DMS 273 (cell line): Measurements from ENCODE around the gene FXYD7.

Experiments used
- DNase-seq: peaks from one replicate; lab custom pipeline; 2025; ENCODE audit not compliant: unreplicated experiment; lab: John Stamatoyannopoulos, UW

Gene FXYD7

DNA sequence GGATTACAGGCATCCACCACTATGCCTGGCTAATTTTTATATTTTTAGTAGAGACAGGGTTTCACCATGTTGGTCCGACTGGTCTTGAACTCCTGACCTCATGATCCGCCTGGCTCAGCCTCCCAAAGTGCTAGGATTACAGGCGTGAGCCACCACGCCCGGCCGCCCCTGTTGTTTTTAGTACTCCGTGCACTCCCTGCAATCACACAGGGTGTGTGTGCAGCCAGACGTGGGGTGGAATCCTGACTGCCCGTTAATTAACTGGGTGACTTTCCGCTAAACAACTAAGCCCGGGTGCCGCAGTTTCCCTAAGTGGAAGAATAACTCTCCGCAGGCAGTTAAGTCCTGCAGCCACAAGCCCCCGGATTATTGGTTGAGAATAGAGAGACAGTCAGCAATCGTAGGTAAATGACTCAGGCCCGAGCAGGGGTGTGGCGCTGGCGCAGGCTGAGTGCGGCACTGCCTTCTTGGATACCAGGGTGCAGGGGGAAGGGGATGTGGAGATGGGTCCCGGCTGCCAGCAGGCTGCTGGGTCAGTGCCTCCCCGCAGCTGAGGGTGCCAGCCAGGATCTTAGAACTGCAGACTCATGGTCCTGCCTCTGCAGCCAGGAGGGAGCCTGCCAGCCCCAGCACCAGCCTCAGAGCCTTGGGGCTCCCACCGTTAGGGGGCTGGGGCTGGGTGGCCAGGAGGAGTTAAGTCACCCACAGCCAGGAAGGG, 33.5 kb upstream of the FXYD7 start:
- DNase-seq = no peak

DNA sequence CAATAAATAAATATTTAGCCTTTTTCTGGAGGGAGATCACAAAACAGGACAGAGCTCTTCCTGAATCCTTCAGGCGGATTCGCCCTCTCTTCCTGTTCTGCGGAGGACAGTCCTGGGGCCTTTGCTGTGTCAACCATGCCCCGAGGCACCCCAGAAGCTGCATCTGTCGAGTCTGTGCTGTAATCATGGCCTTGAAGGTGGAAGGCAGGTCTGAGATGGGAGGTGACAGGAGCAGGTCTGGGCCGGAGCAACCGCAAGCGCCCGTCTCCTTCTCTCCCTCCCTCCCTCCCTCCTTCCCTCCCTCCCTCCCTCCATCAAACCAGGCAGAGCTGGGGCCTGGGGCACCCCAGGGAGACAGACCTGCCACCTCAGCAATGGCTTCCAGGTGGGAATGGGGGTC, 32.1 kb upstream of the FXYD7 start:
- DNase-seq = no peak

DNA sequence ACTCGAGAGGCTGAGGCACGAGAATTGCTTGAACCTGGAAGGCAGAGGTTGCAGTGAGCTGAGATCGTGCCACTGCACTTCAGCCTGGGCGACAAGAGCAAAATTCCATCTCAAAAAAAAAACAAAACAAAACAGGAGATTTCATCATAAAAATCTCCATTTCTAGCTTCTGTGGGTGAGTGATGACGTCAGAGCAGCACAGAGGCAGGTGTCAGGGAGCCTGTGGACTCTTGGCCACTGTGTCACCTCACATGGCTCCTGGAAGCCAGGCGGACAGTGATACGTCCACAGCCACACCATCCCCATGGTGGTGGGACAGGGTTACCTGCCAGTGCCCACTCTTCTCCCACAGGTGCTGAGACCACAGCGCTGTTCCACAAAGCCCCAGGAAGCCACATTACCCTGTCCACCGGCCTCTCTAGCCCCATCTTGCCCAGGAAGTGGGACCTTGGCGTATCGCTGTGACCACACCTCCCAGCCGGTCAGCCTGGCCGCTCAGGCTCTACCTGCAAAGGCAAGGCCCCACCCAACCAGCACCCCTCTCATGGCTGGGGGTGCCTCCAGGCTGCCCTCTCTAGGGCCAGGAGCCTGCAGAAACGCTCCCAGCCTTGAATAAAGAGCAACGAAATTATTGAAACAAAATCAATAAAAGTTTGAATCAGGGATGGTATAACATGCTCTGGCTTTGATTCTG, 29.9 kb upstream of the FXYD7 start:
- DNase-seq = no peak

DNA sequence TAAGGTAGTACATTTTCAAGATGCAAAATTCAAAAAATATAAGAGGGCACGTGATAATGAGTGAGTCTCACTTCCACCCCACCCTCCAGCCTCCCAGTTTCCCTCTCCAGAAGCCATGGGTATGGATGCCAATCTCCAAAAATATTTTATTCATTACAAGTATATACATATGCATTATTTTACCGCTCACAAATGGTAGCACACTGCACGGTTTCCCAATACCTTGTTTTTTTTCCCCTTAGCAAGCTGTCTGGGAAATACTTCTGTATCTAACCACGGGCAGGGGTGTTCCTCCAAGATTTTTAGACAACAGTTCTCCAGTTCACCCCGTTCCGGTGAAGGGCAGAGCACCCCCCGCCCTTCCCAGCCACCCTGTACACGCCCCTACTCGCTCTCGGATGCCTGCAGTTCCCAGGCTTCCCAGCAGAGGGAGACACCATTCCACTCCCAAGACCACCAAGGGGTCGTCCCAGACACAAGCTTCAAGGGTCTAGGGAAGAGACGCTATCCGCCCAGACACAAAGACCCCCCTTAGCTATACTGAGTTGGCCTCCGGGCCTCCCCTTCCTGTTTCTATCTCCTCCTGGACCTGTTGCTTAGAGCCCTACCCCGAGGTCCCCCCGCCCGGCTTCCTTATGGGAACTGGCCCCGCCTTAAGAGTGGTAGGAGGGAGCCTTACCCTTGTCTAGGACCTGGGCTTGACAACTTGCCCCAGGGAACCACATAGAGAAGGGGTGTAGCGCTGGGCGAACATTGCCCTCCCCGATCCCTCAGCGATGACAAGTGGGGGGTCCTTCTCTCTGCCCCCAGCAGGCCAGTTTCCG, 28.5 kb upstream of the FXYD7 start:
- peak; percentile 87 for DNase-seq

DNA sequence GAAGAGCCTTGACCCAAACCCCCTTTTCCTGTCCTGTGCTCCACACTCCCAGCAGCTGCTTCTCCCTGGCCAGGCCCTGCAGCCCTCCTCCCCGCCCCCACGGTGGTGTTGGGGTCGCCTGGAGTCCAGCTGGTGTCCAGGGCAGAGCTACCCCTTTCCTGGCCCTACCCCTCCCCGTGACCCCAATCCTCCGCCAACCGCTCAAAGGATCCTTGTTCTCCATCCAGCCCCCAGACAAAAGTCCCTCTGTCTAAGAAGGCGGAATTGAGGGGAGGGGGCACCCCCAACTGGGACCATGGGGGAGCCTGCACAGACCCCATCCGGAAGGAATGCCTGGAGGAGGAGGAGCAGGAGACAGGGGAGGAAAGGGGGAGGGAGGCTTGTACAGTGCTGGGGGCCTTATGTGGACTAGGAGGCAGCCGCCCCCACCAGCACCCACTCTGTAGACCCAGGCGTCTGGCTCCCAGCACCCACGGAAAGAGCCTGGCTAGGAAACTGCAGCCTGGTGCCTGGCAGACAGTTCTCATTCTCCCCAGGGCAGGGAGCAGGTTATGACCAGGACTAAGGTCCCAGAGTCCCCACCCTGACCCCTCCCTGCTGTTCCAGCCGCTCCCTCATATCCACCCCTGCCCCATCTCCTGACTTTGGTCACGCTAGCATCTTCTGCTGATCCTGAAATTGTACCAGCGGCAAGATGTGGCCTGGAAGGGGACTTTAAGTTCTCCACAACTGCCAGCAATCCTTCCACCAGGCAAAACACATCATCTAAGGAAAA, 27.7 kb upstream of the FXYD7 start, which contains the start of gene FXYD3:
Gene FXYD3 (plus strand): TSS at position 647 of the 775 bp plus-strand sequence. CDS start 3,554 bp downstream, outside the sequence.
- no peak for DNase-seq

DNA sequence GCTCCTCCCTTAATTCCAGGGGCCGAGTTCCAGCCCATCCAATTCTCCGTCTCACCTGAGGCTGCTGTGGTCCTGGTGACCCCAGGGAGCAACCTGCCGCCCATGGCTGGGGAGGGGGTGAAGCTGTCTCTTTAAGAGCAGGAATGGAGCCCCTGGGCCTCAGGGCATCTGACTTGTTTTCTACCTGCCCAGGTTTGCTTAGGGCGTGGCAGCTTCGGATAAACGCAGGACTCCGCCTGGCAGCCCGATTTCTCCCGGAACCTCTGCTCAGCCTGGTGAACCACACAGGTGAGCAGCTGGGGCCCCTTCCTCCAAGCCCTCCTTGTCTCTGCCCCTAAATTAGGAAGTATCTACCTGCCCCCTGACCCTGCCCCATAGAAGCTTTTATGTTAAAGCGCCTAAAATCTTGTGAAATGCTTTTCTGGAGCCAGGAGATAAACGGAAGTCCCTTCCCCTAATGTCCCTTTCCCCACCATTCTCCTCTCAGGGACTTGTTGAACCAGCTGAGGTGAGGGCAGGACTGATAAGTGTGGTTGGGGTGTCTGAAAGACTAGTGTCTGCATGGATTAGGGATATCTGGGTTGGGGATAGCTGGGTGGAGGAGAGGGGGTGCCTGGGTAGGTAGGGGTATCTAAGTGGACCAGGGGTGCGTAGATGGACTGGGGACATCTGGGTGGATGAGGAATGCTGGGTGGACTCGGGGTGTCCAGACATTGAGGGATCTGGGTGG, 26.8 kb upstream of the FXYD7 start:
- no peak for DNase-seq

DNA sequence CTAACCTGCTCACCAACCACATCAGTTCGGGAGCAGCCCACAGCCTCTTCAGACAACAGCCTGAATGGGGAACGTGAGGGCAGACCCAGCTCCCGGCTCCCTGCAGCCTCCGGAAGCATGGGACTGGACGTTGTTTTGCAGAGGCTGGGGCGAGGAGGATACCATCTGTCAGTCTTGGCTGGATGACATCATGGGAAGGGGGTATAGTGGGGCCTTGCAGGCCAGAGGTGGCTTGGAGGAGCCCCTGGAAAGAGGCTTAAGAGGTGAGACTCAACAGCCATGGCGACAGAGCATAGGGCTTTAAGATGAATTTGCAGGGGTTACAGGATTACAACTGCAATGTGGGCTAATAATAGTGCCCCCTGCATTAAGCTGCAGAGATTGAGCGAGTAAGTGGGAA, 25.9 kb upstream of the FXYD7 start:
- DNase-seq = peak; percentile 95

DNA sequence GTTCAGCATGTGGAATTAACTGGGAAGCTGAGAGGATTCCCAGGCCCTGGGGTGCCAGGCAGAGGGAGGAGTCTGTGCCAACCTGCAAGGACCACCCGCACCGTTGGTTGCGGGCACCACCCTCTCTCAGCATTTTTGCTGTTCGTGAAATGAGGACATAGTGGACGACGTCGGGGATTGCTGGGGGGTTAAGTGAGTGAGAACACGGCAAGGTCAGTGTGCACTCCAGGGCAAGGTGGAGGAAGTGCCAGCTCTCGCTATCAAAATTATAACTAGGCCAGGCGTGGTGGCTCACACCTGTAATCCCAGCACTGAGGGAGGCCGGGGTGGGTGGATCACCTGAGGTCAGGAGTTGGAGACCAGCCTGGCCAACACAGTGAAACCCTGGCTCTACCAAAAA, 25.3 kb upstream of the FXYD7 start:
- DNase-seq = no peak

DNA sequence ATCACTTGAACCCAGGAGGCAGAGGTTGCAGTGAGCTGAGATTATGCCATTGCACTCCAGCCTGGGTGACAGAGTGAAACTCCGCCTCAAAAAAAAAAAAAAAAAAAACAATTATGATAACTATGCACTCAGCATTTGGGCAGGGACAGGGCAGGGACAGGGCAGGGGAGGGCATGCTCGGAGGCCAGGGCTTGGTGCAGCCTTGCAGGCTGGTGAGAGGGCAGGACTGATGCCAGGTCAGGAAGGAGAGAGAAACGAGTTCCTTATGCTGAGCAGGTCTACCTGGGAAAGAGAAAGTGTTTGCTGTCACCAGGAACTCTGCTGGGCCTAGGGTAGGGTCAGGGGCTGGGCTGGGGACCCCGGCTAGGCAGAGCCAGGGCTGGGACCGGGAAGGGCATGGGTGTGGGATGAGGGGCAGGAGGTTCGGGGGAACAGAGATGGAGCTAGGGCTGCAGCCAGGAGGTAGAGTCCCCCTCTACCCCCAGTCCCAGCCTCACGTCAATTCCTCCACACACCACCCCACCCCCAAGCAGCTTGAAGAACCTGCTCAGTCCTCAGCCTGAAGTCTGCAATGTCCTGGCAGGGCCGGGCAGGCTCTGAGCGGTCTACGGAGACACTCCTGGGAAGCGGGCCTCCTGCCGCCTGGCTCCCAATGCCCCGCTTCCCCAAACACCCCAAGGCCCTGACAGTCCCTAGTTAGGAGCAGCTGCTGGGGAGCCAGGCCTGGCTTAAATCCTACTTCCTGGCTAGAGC, 24.6 kb upstream of the FXYD7 start:
- DNase-seq = peak; percentile 35

DNA sequence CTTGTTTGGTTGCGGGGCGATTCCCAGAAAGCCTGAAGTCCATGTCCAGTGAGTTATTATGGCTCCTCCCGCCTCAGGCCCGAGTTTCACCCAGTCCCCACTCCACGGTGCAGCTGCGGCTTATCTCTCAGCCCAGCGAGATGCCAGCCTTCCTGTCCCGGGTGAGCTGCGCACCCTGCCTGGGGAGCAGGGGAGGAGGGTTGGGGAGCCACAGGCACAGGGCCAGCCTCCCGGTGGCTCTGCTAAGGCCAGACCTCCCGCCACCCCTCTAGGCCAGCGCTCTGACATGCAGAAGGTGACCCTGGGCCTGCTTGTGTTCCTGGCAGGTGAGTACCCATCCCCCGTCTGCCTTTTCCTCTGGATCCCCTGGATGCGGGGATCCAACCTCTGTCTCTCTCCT, 24.0 kb upstream of the FXYD7 start:
- no peak for DNase-seq

DNA sequence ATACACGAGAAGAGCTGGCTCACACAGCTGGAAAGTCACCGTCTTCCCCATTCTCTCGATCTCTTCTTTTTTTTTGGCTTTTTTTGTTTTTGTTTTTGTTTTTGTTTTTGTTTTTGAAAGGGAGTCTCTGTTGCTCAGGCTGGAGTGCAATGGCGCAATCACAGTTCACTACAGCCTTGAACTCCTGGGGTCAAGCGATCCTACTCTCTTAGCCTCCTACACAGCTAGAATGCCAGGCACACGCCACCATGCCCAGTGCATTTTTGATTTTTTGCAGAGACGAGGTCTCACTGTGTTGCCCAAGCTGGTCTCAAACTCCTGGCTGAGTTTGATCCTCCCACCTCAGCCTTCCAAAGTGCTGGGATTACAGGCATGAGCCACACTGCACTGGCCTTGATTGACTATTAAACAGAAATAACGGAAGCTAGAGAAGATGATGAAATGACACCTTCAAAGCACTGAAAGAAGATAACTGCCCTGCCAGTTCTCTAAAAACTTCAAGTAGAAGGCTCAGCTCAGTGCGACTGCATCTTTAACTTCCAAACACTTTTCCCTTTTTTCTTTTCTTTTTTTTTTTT, 23.4 kb upstream of the FXYD7 start:
- DNase-seq = no peak

DNA sequence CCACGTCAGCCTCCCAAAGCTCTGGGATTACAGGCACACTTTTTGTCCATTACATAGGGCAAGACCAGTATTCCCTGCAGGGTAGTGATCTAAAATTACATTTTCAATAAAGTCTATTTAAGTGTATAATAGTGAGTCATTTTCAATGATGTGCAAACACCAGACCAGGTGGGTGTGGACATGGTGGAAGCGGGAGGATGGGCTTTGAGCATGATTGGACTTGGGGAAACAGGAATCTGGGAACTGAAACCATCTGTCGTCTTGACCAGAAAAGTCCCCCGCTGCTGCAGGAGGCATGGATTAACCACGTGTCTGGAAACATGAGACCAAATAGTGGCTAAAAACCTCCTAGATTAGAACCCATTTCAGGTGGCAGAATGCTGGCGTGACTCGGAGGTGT, 22.6 kb upstream of the FXYD7 start:
- peak; percentile 98 for DNase-seq

DNA sequence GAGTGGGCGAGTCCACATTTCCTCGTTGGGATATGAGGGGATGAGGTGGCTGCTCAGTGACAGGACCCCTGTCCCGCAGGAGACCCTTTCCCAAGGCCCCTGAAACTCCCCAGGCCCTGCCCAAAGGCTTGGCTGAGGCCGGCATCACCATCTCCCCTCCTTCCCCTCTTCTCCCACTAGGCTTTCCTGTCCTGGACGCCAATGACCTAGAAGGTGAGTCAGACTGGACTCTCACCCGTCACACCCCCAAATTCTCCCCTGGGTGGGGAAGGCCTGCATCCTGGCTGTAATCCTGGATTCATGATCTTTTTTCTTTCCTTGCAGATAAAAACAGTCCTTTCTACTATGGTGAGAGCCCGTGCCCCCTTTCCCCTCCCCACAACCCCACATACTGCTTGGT, 22.2 kb upstream of the FXYD7 start:
- peak; percentile 61 for DNase-seq

DNA sequence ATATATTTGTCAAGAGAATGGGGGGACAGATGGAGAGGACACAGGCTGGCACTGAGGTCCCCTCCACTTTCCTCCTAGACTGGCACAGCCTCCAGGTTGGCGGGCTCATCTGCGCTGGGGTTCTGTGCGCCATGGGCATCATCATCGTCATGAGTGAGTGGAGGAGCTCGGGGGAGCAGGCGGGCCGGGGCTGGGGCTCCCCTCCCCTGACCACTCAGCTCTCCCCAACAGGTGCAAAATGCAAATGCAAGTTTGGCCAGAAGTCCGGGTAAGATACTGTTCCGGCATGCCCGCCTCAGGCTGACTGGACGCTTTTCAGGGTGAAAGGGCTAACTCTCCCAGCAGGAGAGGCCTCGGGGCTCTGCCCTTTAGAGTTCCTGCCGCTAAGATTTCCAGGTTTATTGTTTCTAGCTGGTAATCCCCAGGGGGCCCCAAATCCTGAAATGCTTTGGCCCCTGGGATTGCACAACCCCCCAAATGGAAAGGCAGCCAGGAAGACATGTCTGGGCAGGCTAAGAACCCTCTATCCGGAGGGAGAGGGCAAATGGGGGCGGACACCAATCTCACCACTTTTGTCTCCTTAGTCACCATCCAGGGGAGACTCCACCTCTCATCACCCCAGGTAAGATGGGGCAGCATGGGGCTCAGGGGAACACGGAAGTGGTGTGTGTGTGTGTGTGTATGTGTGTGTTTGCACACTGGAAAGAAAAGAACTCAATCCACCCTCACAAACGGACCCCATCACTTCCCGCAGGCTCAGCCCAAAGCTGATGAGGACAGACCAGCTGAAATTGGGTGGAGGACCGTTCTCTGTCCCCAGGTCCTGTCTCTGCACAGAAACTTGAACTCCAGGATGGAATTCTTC, 20.1 kb upstream of the FXYD7 start:
- DNase-seq = peak; percentile 58

DNA sequence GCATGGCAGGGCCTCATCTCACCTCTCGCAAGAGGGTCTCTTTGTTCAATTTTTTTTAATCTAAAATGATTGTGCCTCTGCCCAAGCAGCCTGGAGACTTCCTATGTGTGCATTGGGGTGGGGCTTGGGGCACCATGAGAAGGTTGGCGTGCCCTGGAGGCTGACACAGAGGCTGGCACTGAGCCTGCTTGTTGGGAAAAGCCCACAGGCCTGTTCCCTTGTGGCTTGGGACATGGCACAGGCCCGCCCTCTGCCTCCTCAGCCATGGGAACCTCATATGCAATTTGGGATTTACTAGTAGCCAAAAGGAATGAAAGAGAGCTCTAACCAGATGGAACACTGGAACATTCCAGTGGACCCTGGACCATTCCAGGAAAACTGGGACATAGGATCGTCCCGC, 19.5 kb upstream of the FXYD7 start:
- peak; percentile 78 for DNase-seq

DNA sequence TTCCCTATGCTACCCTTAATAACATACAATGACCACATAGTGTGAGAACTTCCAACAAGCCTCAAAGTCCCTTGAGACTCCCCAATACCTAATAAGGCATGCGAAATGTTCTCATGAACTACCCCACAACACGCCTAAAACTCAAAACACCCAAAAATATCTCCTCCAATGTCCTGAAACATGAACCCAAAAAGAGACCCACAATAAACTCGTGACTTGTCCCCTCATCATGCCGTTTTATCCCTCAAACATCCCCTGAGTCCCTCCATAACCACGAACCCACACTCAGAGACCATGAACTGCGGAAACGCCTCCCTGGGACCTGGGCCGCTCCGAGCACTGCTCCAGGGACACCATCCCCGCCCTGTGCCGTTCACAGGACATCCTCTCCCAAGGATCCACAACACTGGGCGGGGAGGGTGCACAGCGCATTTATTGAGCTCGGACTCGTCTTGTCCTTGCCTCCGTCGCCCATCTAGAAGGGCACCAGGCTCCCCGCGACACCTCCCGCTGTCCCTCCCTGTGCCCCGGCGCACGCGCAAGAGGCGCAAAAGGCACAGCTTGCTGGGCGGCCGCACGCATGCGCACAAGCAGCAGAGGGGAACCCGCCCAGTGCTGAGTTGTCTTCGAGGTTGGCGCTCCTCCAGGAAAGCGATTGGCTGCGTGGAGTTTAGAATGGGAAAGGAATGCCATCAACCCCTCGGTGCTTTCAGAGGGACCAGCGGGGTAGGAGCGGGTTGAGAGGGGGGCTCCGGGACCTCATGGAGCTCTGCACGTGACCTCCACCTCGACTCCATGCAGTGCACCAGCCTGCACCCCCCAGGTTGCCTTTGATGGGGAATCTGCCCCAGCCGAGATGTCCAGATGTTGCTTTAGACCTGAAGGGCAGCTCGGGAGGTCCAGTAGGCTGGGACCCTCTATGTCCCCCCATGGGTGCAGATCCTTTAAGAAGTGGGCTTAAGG, 18.7 kb upstream of the FXYD7 start:
- DNase-seq = peak; percentile 96

DNA sequence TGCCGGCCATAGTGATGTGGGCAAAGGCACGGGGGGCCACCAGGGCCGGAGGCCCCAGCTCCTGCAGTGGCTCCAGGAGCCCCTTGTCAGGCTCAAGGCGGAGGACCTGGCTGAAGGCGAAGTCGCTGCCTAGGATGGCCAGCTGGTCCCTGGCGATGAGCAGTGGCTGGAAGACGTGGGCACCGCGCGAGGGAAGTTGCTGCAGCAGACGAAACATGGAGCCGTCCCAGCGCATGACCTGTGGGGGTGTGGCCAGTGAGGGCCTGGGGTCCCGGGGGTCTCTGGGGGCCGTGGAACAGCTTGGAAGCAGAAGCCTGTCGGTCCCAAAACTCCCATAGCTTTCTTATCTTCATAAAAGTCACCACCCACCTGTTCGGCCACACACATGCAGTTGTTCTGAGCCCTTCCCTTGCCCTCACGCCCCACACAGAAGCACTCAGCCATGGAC, 17.8 kb upstream of the FXYD7 start:
- no peak for DNase-seq
